H9 (cell line): Measurements from ENCODE around the gene C1QL4. TPM values are rescaled to one million over a fixed set of nuclear protein-coding genes. Genes with fewer than 3 reads are reported as not detected.

Experiments used
- DNase-seq: peaks from one replicate; pipeline ENCODE4 v3.0.0-alpha.2; 2017
- H2AFZ ChIP-seq: one replicate; pipeline ENCODE4 v1.6.1; 2013; ENCODE audit warnings: mild to moderate bottlenecking, low read length, control low read depth, moderate library complexity
- H2AK5ac ChIP-seq: 2 replicates; pipeline ENCODE4 v1.6.1; 2013; ENCODE audit warnings: low read length, control low read depth, mixed read lengths; ENCODE audit not compliant: insufficient read length
- H2BK120ac ChIP-seq: one replicate; pipeline ENCODE4 v1.6.1; 2013; ENCODE audit warnings: low read depth, mild to moderate bottlenecking, low read length, control low read depth, inconsistent platforms; ENCODE audit not compliant: poor library complexity, severe bottlenecking
- H2BK12ac ChIP-seq: 2 replicates; pipeline ENCODE4 v1.6.1; 2013; ENCODE audit warnings: low read length, control low read depth, mixed read lengths, low read depth; ENCODE audit not compliant: insufficient read length
- H2BK15ac ChIP-seq: 2 replicates; pipeline ENCODE4 v1.6.1; 2013; ENCODE audit warnings: low read depth, low read length, control low read depth
- H2BK20ac ChIP-seq: one replicate; pipeline ENCODE4 v1.6.1; 2013; ENCODE audit warnings: low read depth, mild to moderate bottlenecking, low read length, control low read depth, inconsistent platforms; ENCODE audit not compliant: poor library complexity, severe bottlenecking
- H2BK5ac ChIP-seq: 2 replicates; pipeline ENCODE4 v1.6.1; 2013; ENCODE audit warnings: low read length, control low read depth, mixed read lengths; ENCODE audit not compliant: insufficient read length
- H3K14ac ChIP-seq: 2 replicates; pipeline ENCODE4 v1.6.1; 2013; ENCODE audit warnings: low read length, control low read depth; ENCODE audit not compliant: insufficient read depth
- H3K18ac ChIP-seq: 2 replicates; pipeline ENCODE4 v1.6.1; 2013; ENCODE audit warnings: low read depth, mild to moderate bottlenecking, mixed read lengths, low read length, control low read depth; ENCODE audit not compliant: insufficient read length
- H3K23ac ChIP-seq: 2 replicates; pipeline ENCODE4 v1.6.1; 2013; ENCODE audit warnings: low read length, control low read depth, mixed read lengths, low read depth; ENCODE audit not compliant: insufficient read length
- H3K23me2 ChIP-seq: 2 replicates; pipeline ENCODE4 v1.6.1; 2013; ENCODE audit warnings: low read depth, mild to moderate bottlenecking, mixed read lengths, low read length, control low read depth; ENCODE audit not compliant: insufficient read length, poor library complexity, severe bottlenecking
- H3K27ac ChIP-seq: 2 replicates; pipeline ENCODE4 v1.5.1; 2013; ENCODE audit warnings: low read length, control low read depth, mixed read lengths, low read depth; ENCODE audit not compliant: insufficient read length
- H3K27me3 ChIP-seq: 2 replicates; pipeline ENCODE4 v1.6.1; 2013; ENCODE audit warnings: low read length, control low read depth, inconsistent platforms; ENCODE audit not compliant: insufficient read depth
- H3K4ac ChIP-seq: 2 replicates; pipeline ENCODE4 v1.6.1; 2013; ENCODE audit warnings: low read depth, mild to moderate bottlenecking, control low read depth, inconsistent platforms, low read length, moderate library complexity
- H3K4me1 ChIP-seq: 2 replicates; pipeline ENCODE4 v1.6.1; 2013; ENCODE audit warnings: low read length, control low read depth, inconsistent platforms; ENCODE audit not compliant: insufficient read depth
- H3K4me2 ChIP-seq: 2 replicates; pipeline ENCODE4 v1.6.1; 2013; ENCODE audit warnings: low read length, control low read depth, mixed read lengths; ENCODE audit not compliant: insufficient read length, insufficient read depth
- H3K56ac ChIP-seq: 2 replicates; pipeline ENCODE4 v1.6.1; 2013; ENCODE audit warnings: low read depth, mild to moderate bottlenecking, mixed read lengths, low read length, control low read depth; ENCODE audit not compliant: insufficient read length
- H3K79me1 ChIP-seq: 2 replicates; pipeline ENCODE4 v1.6.1; 2013; ENCODE audit warnings: low read depth, mild to moderate bottlenecking, moderate library complexity, low read length, control low read depth, inconsistent platforms; ENCODE audit not compliant: insufficient read depth, poor library complexity, severe bottlenecking
- H3K79me2 ChIP-seq: 2 replicates; pipeline ENCODE4 v1.6.1; 2013; ENCODE audit warnings: low read length, control low read depth, inconsistent platforms; ENCODE audit not compliant: insufficient read depth
- H3K9ac ChIP-seq: 2 replicates; pipeline ENCODE4 v1.6.1; 2013; ENCODE audit warnings: low read length, control low read depth, mixed read lengths; ENCODE audit not compliant: insufficient read length; ENCODE audit errors: extremely low read depth
- H3K9me3 ChIP-seq: one replicate; pipeline ENCODE4 v1.6.1; 2013; ENCODE audit warnings: low read depth, low read length, inconsistent platforms; ENCODE audit not compliant: control insufficient read depth
- H3T11ph ChIP-seq: one replicate; pipeline ENCODE4 v1.6.1; 2013; ENCODE audit warnings: mild to moderate bottlenecking, low read length, control low read depth, inconsistent platforms
- H4K20me1 ChIP-seq: one replicate; pipeline ENCODE4 v1.6.1; 2013; ENCODE audit not compliant: control insufficient read depth, insufficient read length, insufficient read depth
- H4K5ac ChIP-seq: 2 replicates; pipeline ENCODE4 v1.6.1; 2013; ENCODE audit warnings: low read depth, mild to moderate bottlenecking, mixed read lengths, low read length, control low read depth; ENCODE audit not compliant: insufficient read length
- H4K8ac ChIP-seq: replicated peaks from 2 replicates; pipeline ENCODE4 v1.6.1; 2013; ENCODE audit warnings: low read length, control low read depth, mixed read lengths, low read depth; ENCODE audit not compliant: insufficient read length
- H4K91ac ChIP-seq: 2 replicates; pipeline ENCODE4 v1.6.1; 2013; ENCODE audit warnings: low read depth, mild to moderate bottlenecking, moderate library complexity, mixed read lengths, low read length, control low read depth; ENCODE audit not compliant: insufficient read length
- H3K27ac Mint-ChIP-seq, 3 experiments: 2 replicates in 2 of 3; 3 replicates in 1 of 3; pipeline ENCODE4 v1.8.0; 2020 to 2021; ENCODE audit warnings: mixed read lengths in 3 of 3, mild to moderate bottlenecking in 1 of 3, moderate library complexity in 1 of 3
- H3K27me3 Mint-ChIP-seq: 2 replicates; pipeline ENCODE4 v1.8.0; 2021; ENCODE audit warnings: low read depth, mild to moderate bottlenecking, moderate library complexity, mixed read lengths
- H3K36me3 Mint-ChIP-seq, 3 experiments: 2 replicates in 2 of 3; 3 replicates in 1 of 3; pipeline ENCODE4 v1.8.0; 2020 to 2021; ENCODE audit warnings: low read depth in 3 of 3, mixed read lengths in 3 of 3; ENCODE audit not compliant: insufficient read depth in 1 of 3
- H3K4me1 Mint-ChIP-seq, 2 experiments: 2 replicates each; pipeline ENCODE4 v1.8.0; 2020; ENCODE audit warnings: mixed read lengths in 2 of 2
- H3K4me3 Mint-ChIP-seq, 2 experiments: 2 replicates in 1 of 2; 3 replicates in 1 of 2; pipeline ENCODE4 v1.8.0; 2020 to 2021; ENCODE audit warnings: mild to moderate bottlenecking in 2 of 2, mixed read lengths in 2 of 2, moderate library complexity in 1 of 2
- H3K9me3 Mint-ChIP-seq, 2 experiments: 2 replicates in 1 of 2; 3 replicates in 1 of 2; pipeline ENCODE4 v1.8.0; 2020; ENCODE audit warnings: mild to moderate bottlenecking in 2 of 2, mixed read lengths in 2 of 2, moderate library complexity in 1 of 2
- WGBS: extraction: QIAGEN DNeasy Blood & Tissue Kit; methylation state at CpG from one replicate; pipeline ENCODE4 v1.1.7; 2013; ENCODE audit warnings: missing lambda C conversion rate, low lambda C conversion rate, mixed read lengths; ENCODE audit not compliant: insufficient read length; ENCODE audit errors: extremely low coverage; 5-methylcytosine and 5-hydroxymethylcytosine counted together
- total RNA-seq: library from RNA; stranded (reverse); gene quantifications from 2 replicates; pipeline ENCODE4 v1.2.1, GENCODE V29; 2021
- TF ChIP-seq, protein P1 (sequence below): fragments of 200-600 bp; sonication (generic); conservative IDR thresholded peaks from 3 replicates; pipeline ENCODE4 v1.8.0; 2021; ENCODE audit warnings: antibody characterized with exemption, mild to moderate bottlenecking

The C1QL4 gene
- total RNA-seq, 1 experiment from 2014 or later: 1.9 TPM

- Histone ChIP-seq H4K5ac (no peak overlapping the region), H2BK12ac (no peak overlapping the region), H3K9ac (no peak overlapping the region), H2BK20ac (no peak overlapping the region), H3T11ph (no peak overlapping the region), H3K23me2 (no peaks in the 10 kb centered on the region), H2BK15ac (no peak overlapping the region), H3K56ac (no peak overlapping the region), H3K79me1 (no peaks in the 10 kb centered on the region), H3K4ac (no peak overlapping the region), H3K9me3 (no peaks in the 10 kb centered on the region), H3K27me3 (no peaks in the 10 kb centered on the region), H3K4me2 (no peak overlapping the region), H3K79me2 (no peaks in the 10 kb centered on the region), H3K4me1 (no peaks in the 10 kb centered on the region), H3K14ac (no peak overlapping the region), H2AK5ac (no peak overlapping the region), H3K23ac (no peak overlapping the region), H4K91ac (no peak overlapping the region), H3K27ac (no peak overlapping the region), H4K8ac (no peak overlapping the region), H2BK120ac (no peak overlapping the region), H2BK5ac (no peak overlapping the region), H4K20me1 (no peaks in the 10 kb centered on the region), H3K18ac (no peak overlapping the region), H2AFZ (no peak overlapping the region)
- no peak overlapping the region for H3K27ac Mint-ChIP-seq
- no CpG with 5 or more reads among the region's 10 CpGs for WGBS
- peaks cover 22% of the 10 kb centered on the region for H3K27me3 Mint-ChIP-seq
- no peak overlapping the region for H3K4me3 Mint-ChIP-seq
- H3K4me1 Mint-ChIP-seq: peaks cover 2% of the 10 kb centered on the region in 2 experiments
- DNase-seq: no peak
- no peaks in the 10 kb centered on the region for H3K36me3 Mint-ChIP-seq
- no peaks in the 10 kb centered on the region; a peak in 1 of 5 replicates for H3K9me3 Mint-ChIP-seq
- TF ChIP-seq, protein P1, sequence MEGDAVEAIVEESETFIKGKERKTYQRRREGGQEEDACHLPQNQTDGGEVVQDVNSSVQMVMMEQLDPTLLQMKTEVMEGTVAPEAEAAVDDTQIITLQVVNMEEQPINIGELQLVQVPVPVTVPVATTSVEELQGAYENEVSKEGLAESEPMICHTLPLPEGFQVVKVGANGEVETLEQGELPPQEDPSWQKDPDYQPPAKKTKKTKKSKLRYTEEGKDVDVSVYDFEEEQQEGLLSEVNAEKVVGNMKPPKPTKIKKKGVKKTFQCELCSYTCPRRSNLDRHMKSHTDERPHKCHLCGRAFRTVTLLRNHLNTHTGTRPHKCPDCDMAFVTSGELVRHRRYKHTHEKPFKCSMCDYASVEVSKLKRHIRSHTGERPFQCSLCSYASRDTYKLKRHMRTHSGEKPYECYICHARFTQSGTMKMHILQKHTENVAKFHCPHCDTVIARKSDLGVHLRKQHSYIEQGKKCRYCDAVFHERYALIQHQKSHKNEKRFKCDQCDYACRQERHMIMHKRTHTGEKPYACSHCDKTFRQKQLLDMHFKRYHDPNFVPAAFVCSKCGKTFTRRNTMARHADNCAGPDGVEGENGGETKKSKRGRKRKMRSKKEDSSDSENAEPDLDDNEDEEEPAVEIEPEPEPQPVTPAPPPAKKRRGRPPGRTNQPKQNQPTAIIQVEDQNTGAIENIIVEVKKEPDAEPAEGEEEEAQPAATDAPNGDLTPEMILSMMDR: no peak
Measured at GRCh38 chr12:49355913-49356312, 18.9 kb upstream of the C1QL4 start.
